Measurements from ENCODE around the gene COG3. TPM values are rescaled to one million over a fixed set of nuclear protein-coding genes. Genes with fewer than 3 reads are reported as not detected.
A peak's percentile ranks its signal among the peaks of the same experiment; 100 is the strongest.
"Not testable (repeated sequence)": the region's sequence is repeated elsewhere in the genome, so short reads cannot be mapped to it uniquely, and the experiment has no call there.

COG3 gene
- 10 to 100 TPM; 10.4 to 20.3 (median 17.8) TPM for total RNA-seq

- Histone ChIP-seq H3K4me1 (peaks cover 41% of the 10 kb centered on the region in 2 donors), H3K27me3 (no peaks in the 10 kb centered on the region), H3K27ac (peak within 1 kb of the TSS; percentile 87 to 99 (median 92)), H3K36me3 (no peaks in the 10 kb centered on the region), H3K4me3 (peak within 1 kb of the TSS; percentile 87 to 99 (median 94)), H3K9me3 (no peaks in the 10 kb centered on the region)
- ATAC-seq (peak; percentile 99), DNase-seq (peak; percentile 93 to 94)
- in situ Hi-C loops (cut with MboI; ENCODE audit: low sequenced_read_pairs in 4 of 4), result loop anchor here in 2 of 4 donors (10.0 kb wide), 2 partner anchors 100 to 120 kb away; partner anchors contain the start of gene TPT1 (in 1 of the 2)
- TF ChIP-seq CTCF (IDR thresholded peaks at IDR 0.05 in 4 of 5, conservative IDR thresholded peaks at IDR 0.05 in 1 of 5) (peak in 2 of 5 experiments; percentile 39 to 47), POLR2A (IDR thresholded peaks at IDR 0.05) (peak; percentile 68 to 83)
- intact Hi-C loops (cut with DNase I; ENCODE audit: low total_unique reads), result loop anchor here (1.0 to 2.0 kb wide), 4 partner anchors 24 to 124 kb away; partner anchors contain the start of genes SLC25A30 and TPT1
These were observed at the start of gene COG3 for GRCh38 chr13:45464687-45465453. COG3 (plus strand) TSS chr13:45464939; CDS start chr13:45465037, 98 bp downstream.

- Histone ChIP-seq H3K4me3 (peak overlapping the region; percentile 21 to 50 (median 47)), H3K9me3 (no peaks in the 10 kb centered on the region), H3K4me1 (peaks cover 48 to 56% of the 10 kb centered on the region in 2 donors), H3K27me3 (no peaks in the 10 kb centered on the region), H3K27ac (peak overlapping the region; percentile 91 to 99 (median 94)), H3K36me3 (peaks cover 0 to 6% of the 10 kb centered on the region in 2 donors)
- in situ Hi-C loops (cut with MboI; ENCODE audit: low sequenced_read_pairs in 4 of 4) (no loop called here), intact Hi-C loops (cut with DNase I; ENCODE audit: low total_unique reads) (loop anchor here (2.0 kb wide), 1 partner anchor 74 kb away; the partner anchor contains the start of gene TPT1)
- TF ChIP-seq CTCF (IDR thresholded peaks at IDR 0.05 in 4 of 5, conservative IDR thresholded peaks at IDR 0.05 in 1 of 5), result no peak
- TF ChIP-seq POLR2A (IDR thresholded peaks at IDR 0.05), result no peak
- ATAC-seq (no peak), DNase-seq (no peak)
These were observed 49.6 kb upstream of the COG3 start for GRCh38 chr13:45415112-45415511.

- in situ Hi-C loops (cut with MboI; ENCODE audit: low sequenced_read_pairs in 4 of 4), result no loop called here
- DNase-seq (no peak), ATAC-seq (no peak)
- no peaks in the 10 kb centered on the region for H3K36me3 ChIP-seq
- H3K27me3 ChIP-seq, result no peaks in the 10 kb centered on the region
- H3K9me3 ChIP-seq, result no peaks in the 10 kb centered on the region
- intact Hi-C loops (cut with DNase I; ENCODE audit: low total_unique reads), result no loop called here
- H3K4me1 ChIP-seq, result peaks cover 43 to 52% of the 10 kb centered on the region in 2 donors
- no peak for TF ChIP-seq POLR2A (IDR thresholded peaks at IDR 0.05)
- no peak for TF ChIP-seq CTCF (IDR thresholded peaks at IDR 0.05 in 4 of 5, conservative IDR thresholded peaks at IDR 0.05 in 1 of 5)
- H3K4me3 ChIP-seq, result peak overlapping the region; percentile 78 to 91 (median 85)
- H3K27ac ChIP-seq, result peak overlapping the region; percentile 91 to 99 (median 94)
These were observed 48.1 kb upstream of the COG3 start for GRCh38 chr13:45416516-45417128.

GRCh38 chr13:45417790-45418534, 46.8 kb upstream of the COG3 start, which contains the start of gene SLC25A30:
SLC25A30 (minus strand) TSS chr13:45418373; CDS start chr13:45411425, 6,948 bp downstream.
- ATAC-seq, result peak; percentile 88 to 92
- Histone ChIP-seq H3K27me3 (no peaks in the 10 kb centered on the region), H3K4me1 (peaks cover 32 to 39% of the 10 kb centered on the region in 2 donors), H3K9me3 (no peaks in the 10 kb centered on the region), H3K27ac (peak within 1 kb of the TSS; percentile 91 to 99 (median 94)), H3K36me3 (no peaks in the 10 kb centered on the region), H3K4me3 (peak within 1 kb of the TSS; percentile 78 to 91 (median 85))
- intact Hi-C loops (cut with DNase I; ENCODE audit: low total_unique reads), result loop anchor here (1.0 kb wide), 2 partner anchors 46 to 77 kb away; partner anchors contain the start of genes COG3 and TPT1
- in situ Hi-C loops (cut with MboI; ENCODE audit: low sequenced_read_pairs in 4 of 4), result no loop called here
- DNase-seq, result peak; percentile 96 to 98
- no peak for TF ChIP-seq CTCF (IDR thresholded peaks at IDR 0.05 in 4 of 5, conservative IDR thresholded peaks at IDR 0.05 in 1 of 5)
- TF ChIP-seq POLR2A (IDR thresholded peaks at IDR 0.05), result peak; percentile 88 to 95

- Histone ChIP-seq H3K27ac (peak overlapping the region in 2 of 4 donors; percentile 91 to 95), H3K4me1 (peaks cover 21 to 26% of the 10 kb centered on the region in 2 donors)
- ATAC-seq; H3K36me3 ChIP-seq; intact Hi-C loops (cut with DNase I; ENCODE audit: low total_unique reads); in situ Hi-C loops (cut with MboI; ENCODE audit: low sequenced_read_pairs in 4 of 4); H3K27me3 ChIP-seq; H3K9me3 ChIP-seq; DNase-seq; H3K4me3 ChIP-seq: not testable (repeated sequence)
These were observed 45.4 kb upstream of the COG3 start for GRCh38 chr13:45419389-45419788.

All from gastrocnemius medialis (tissue), 4 donors.